A549 (cell line): ENCODE results near the gene CDH2. TPM values are rescaled to one million over a fixed set of nuclear protein-coding genes. Genes with fewer than 3 reads are reported as not detected.
A peak's percentile ranks its signal among the peaks of the same experiment; 100 is the strongest.

Source experiments
- ATAC-seq, 2 experiments: fragments of 200-7000 bp in 1 of 2; fragments of >200 bp in 1 of 2; cut with Nextera tagmentation in 1 of 2; cut with Tn5 transposase in 1 of 2; 3 replicates each; pipeline versions ENCODE4 v1.8.0 to v1.9.1; 2018 to 2020; ENCODE audit warnings: mild to moderate bottlenecking in 1 of 2, moderate library complexity in 1 of 2
- CTCF ChIA-PET: fragments of 300-600 bp; sonication (Branson Sonifier 250); formaldehyde crosslinking; extraction: SDS; loops from one replicate; lab custom pipeline; 2021; ENCODE audit warnings: antibody characterized with exemption, inconsistent platforms; lab: Yijun Ruan, JAX
- POLR2A ChIA-PET: fragments of 350-600 bp; formaldehyde crosslinking; extraction: SDS; loops from one replicate; lab custom pipeline; 2021; ENCODE audit warnings: antibody characterized with exemption, inconsistent platforms; lab: Yijun Ruan, JAX
- DNase-seq, 2 experiments: peaks; one replicate each; pipeline versions ENCODE4 v3.0.0 to v3.0.0-alpha.2; 2011 to 2016; ENCODE audit warnings: low read depth in 1 of 2, low spot score in 1 of 2
- FAIRE-seq: peaks from 2 replicates; lab custom pipeline; 2011; peaks lifted over from hg19 to GRCh38; lab: Jason Lieb, UNC
- H3K27ac ChIP-seq, 2 experiments: fragments of >200 bp; sonication (Bioruptor Twin); formaldehyde crosslinking; 3 replicates each; pipeline ENCODE4 v1.5.1; 2016 to 2017
- H3K4me1 ChIP-seq: fragments of >200 bp; sonication (Bioruptor Twin); formaldehyde crosslinking; 3 replicates; pipeline ENCODE4 v1.6.1; 2016
- H3K4me2 ChIP-seq: fragments of >200 bp; sonication (Bioruptor Twin); formaldehyde crosslinking; 3 replicates; pipeline ENCODE4 v1.6.1; 2016
- H3K4me3 ChIP-seq: fragments of >200 bp; sonication (Bioruptor Twin); formaldehyde crosslinking; 3 replicates; pipeline ENCODE4 v1.5.1; 2016
- H3K9me3 ChIP-seq: fragments of >200 bp; sonication (Bioruptor Twin); formaldehyde crosslinking; 3 replicates; pipeline ENCODE4 v1.6.1; 2016
- CHD4 ChIP-seq: fragments of 200-600 bp; sonication (generic); IDR thresholded peaks from 2 replicates; pipeline ENCODE4 v1.6.1; 2016; ENCODE audit warnings: antibody characterized with exemption, mild to moderate bottlenecking, borderline replicate concordance
- EP300 ChIP-seq, 2 experiments: fragments of >200 bp; sonication (Bioruptor Twin); formaldehyde crosslinking; IDR thresholded peaks; 2 replicates in 1 of 2; 3 replicates in 1 of 2; pipeline ENCODE4 v1.6.1; 2016 to 2017
- ESRRA ChIP-seq: fragments of 150-350 bp; IDR thresholded peaks from 2 replicates; pipeline ENCODE4 v1.6.1; 2014; ENCODE audit warnings: mild to moderate bottlenecking, low read length, borderline replicate concordance
- GATA3 ChIP-seq: IDR thresholded peaks from 2 replicates; pipeline ENCODE4 v1.6.1; 2012; ENCODE audit warnings: borderline replicate concordance
- HOXA7 ChIP-seq: fragments of 250-450 bp; sonication (Bioruptor Pico); IDR thresholded peaks from 2 replicates; pipeline ENCODE4 v1.5.0; 2020; ENCODE audit warnings: mild to moderate bottlenecking, moderate library complexity
- HOXB5 ChIP-seq: fragments of 250-450 bp; sonication (Bioruptor Pico); IDR thresholded peaks from 2 replicates; pipeline ENCODE4 v1.5.0; 2020; ENCODE audit warnings: mild to moderate bottlenecking, moderate library complexity
- KDM5A ChIP-seq: fragments of 200-600 bp; sonication (generic); IDR thresholded peaks from 2 replicates; pipeline ENCODE4 v1.6.1; 2016; ENCODE audit warnings: antibody characterized with exemption, mild to moderate bottlenecking
- NFE2L2 ChIP-seq: fragments of 150-350 bp; conservative IDR thresholded peaks from 2 replicates; pipeline ENCODE4 v1.6.1; 2014; ENCODE audit warnings: low read length
- NR3C1 ChIP-seq: fragments of >200 bp; sonication (Bioruptor Twin); formaldehyde crosslinking; IDR thresholded peaks from 3 replicates; pipeline ENCODE4 v1.6.1; 2017
- PHF8 ChIP-seq: fragments of 200-600 bp; sonication (generic); IDR thresholded peaks from 2 replicates; pipeline ENCODE4 v1.6.1; 2016; ENCODE audit warnings: low read depth, mild to moderate bottlenecking, antibody characterized with exemption, moderate library complexity, borderline replicate concordance
- POLR2AphosphoS2 ChIP-seq: conservative IDR thresholded peaks from 2 replicates; pipeline ENCODE4 v1.6.1; 2012; ENCODE audit warnings: low read length, improper control_type of control experiment, inconsistent platforms
- RAD21 ChIP-seq, 2 experiments: fragments of >200 bp in 1 of 2; sonication (Bioruptor Twin) in 1 of 2; formaldehyde crosslinking in 1 of 2; IDR thresholded peaks in 1 of 2; conservative IDR thresholded peaks in 1 of 2; 2 replicates in 1 of 2; 3 replicates in 1 of 2; pipeline ENCODE4 v1.6.1; 2012 to 2018; ENCODE audit warnings: inconsistent platforms in 1 of 2
- RCOR1 ChIP-seq: fragments of 150-350 bp; IDR thresholded peaks from 2 replicates; pipeline ENCODE4 v1.6.1; 2014; ENCODE audit warnings: antibody characterized with exemption, low read length, low read depth
- RFX5 ChIP-seq: fragments of 450-650 bp; IDR thresholded peaks from 2 replicates; pipeline ENCODE4 v1.7.1; 2014; ENCODE audit warnings: antibody characterized with exemption, mild to moderate bottlenecking, moderate library complexity
- RNF2 ChIP-seq: fragments of 200-600 bp; sonication (generic); IDR thresholded peaks from 2 replicates; pipeline ENCODE4 v1.6.1; 2016; ENCODE audit warnings: low read depth, mild to moderate bottlenecking, antibody characterized with exemption, moderate library complexity, borderline replicate concordance
- TP53 ChIP-seq: fragments of 250-450 bp; sonication (Bioruptor Pico); IDR thresholded peaks from 2 replicates; pipeline ENCODE4 v1.5.0; 2021; ENCODE audit warnings: mild to moderate bottlenecking, moderate library complexity
- ZSCAN20 ChIP-seq: fragments of 250-450 bp; sonication (Bioruptor Pico); IDR thresholded peaks from 2 replicates; pipeline ENCODE4 v1.8.0; 2022; ENCODE audit warnings: mild to moderate bottlenecking, moderate library complexity
- WGBS: methylation state at CpG from one replicate; pipeline ENCODE4 v1.1.6; 2017; ENCODE audit errors: missing lambda C conversion rate; 5-methylcytosine and 5-hydroxymethylcytosine counted together
- polyA plus RNA-seq, 4 experiments: library from polyadenylated mRNA; depleted of rRNA in 3 of 4; stranded (reverse); fragments of >200 nt; fragmentation: RNase III in 1 of 4; extraction: RNeasy Plus Mini Kit Qiagen cat#74134 plus additional on column Dnase treatment in 1 of 4; gene quantifications; 2 replicates in 3 of 4; 3 replicates in 1 of 4; pipeline ENCODE4 v1.2.3, GENCODE V29; 2011 to 2017
- TF ChIP-seq, protein P1 (sequence below): IDR thresholded peaks from 2 replicates; pipeline ENCODE4 v1.6.1; 2012
- TF ChIP-seq, protein P2 (sequence below): fragments of 250-450 bp; sonication (Bioruptor Pico); IDR thresholded peaks from 2 replicates; pipeline ENCODE4 v1.5.0; 2021; ENCODE audit warnings: mild to moderate bottlenecking, moderate library complexity, borderline replicate concordance
- TF ChIP-seq, protein P3 (sequence below): fragments of 450-650 bp; IDR thresholded peaks from 2 replicates; pipeline ENCODE4 v1.6.1; 2014; ENCODE audit warnings: antibody characterized with exemption

The CDH2 gene
- polyA plus RNA-seq, 2 of the 4 experiments (the other 2 are of a cell fraction), result 54.0 to 71.9 TPM

GRCh38 chr18:28099237-28099636 is 77.7 kb downstream of the CDH2 start:
- FAIRE-seq, result no peak

DNA sequence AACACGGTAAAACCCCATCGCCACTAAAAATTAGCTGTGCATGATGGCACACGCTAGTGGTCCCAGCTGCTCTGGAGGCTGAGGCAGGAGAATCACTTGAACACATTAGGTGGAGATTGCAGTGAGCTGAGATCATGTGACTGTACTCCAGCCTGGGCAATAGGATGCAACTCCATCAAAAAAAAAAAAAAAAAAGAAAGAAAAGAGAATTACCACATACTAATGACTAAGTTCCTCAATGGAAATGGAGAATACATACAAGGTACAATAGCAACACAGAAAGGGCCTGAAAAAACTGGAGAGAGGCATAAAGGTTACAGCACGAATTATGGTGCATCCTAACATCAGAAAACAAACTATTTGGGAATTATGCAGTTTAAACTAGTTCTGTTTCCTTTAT is 81.3 kb downstream of the CDH2 start:
- ATAC-seq (no peak), FAIRE-seq (no peak), DNase-seq (no peak)
- Histone ChIP-seq H3K4me2 (no peak overlapping the region), H3K4me1 (peaks cover 52% of the 10 kb centered on the region), H3K4me3 (no peak overlapping the region), H3K27ac (peak overlapping the region in 1 of 2 experiments; percentile 68; a peak in 3 of 6 replicates), H3K9me3 (no peaks in the 10 kb centered on the region)
- ChIA-PET CTCF (interaction anchor here (1.2 kb wide), 1 partner anchor 20 kb away, joined by 4 read pairs; no protein-coding TSS in a partner anchor), POLR2A (no interaction called here)
- WGBS, result 90% methylated on average over 4 of the region's 4 CpGs
- TF ChIP-seq RNF2 (no peak), NR3C1 (no peak), RCOR1 (no peak), TP53 (CRISPR knock-in tag) (no peak), HOXB5 (CRISPR knock-in tag) (no peak), KDM5A (no peak), HOXA7 (CRISPR knock-in tag) (no peak)

More at GRCh38 chr18:28099237-28099636, 77.7 kb downstream of the CDH2 start:
- TF ChIP-seq, protein P1, sequence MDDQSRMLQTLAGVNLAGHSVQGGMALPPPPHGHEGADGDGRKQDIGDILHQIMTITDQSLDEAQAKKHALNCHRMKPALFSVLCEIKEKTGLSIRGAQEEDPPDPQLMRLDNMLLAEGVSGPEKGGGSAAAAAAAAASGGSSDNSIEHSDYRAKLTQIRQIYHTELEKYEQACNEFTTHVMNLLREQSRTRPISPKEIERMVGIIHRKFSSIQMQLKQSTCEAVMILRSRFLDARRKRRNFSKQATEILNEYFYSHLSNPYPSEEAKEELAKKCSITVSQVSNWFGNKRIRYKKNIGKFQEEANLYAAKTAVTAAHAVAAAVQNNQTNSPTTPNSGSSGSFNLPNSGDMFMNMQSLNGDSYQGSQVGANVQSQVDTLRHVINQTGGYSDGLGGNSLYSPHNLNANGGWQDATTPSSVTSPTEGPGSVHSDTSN, result no peak
- no peak for TF ChIP-seq PHF8
- no peak for TF ChIP-seq CHD4
- TF ChIP-seq, protein P2, sequence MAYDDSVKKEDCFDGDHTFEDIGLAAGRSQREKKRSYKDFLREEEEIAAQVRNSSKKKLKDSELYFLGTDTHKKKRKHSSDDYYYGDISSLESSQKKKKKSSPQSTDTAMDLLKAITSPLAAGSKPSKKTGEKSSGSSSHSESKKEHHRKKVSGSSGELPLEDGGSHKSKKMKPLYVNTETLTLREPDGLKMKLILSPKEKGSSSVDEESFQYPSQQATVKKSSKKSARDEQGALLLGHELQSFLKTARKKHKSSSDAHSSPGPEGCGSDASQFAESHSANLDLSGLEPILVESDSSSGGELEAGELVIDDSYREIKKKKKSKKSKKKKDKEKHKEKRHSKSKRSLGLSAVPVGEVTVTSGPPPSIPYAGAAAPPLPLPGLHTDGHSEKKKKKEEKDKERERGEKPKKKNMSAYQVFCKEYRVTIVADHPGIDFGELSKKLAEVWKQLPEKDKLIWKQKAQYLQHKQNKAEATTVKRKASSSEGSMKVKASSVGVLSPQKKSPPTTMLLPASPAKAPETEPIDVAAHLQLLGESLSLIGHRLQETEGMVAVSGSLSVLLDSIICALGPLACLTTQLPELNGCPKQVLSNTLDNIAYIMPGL (CRISPR knock-in tag), result no peak
- TF ChIP-seq HOXB5 (CRISPR knock-in tag), result no peak
- no peak for TF ChIP-seq NFE2L2
- ChIA-PET CTCF (no interaction called here), POLR2A (no interaction called here)
- no peak overlapping the region for H3K4me2 ChIP-seq
- ATAC-seq (no peak), DNase-seq (no peak)
- H3K4me3 ChIP-seq, result no peak overlapping the region
- H3K4me1 ChIP-seq, result peaks cover 21% of the 10 kb centered on the region; the same call in 2 of the 3 replicates
- H3K9me3 ChIP-seq, result no peaks in the 10 kb centered on the region
- no peak overlapping the region for H3K27ac ChIP-seq

- no peak overlapping the region for H3K4me3 ChIP-seq
- no peaks in the 10 kb centered on the region for H3K9me3 ChIP-seq
- ATAC-seq, result peak in 1 of 2 experiments; percentile 63; a peak in 3 of 6 replicates
- TF ChIP-seq ESRRA, result no peak
- TF ChIP-seq EP300 (IDR thresholded peaks at IDR 0.05), result no peak
- TF ChIP-seq RFX5, result no peak
- no peak for TF ChIP-seq NFE2L2
- no peak for TF ChIP-seq POLR2AphosphoS2
- no peak for TF ChIP-seq RAD21 (conservative IDR thresholded peaks at IDR 0.05 in 1 of 2, IDR thresholded peaks at IDR 0.05 in 1 of 2)
- TF ChIP-seq RNF2, result no peak
- no peak for TF ChIP-seq ZSCAN20 (CRISPR knock-in tag)
- TF ChIP-seq, protein P3, sequence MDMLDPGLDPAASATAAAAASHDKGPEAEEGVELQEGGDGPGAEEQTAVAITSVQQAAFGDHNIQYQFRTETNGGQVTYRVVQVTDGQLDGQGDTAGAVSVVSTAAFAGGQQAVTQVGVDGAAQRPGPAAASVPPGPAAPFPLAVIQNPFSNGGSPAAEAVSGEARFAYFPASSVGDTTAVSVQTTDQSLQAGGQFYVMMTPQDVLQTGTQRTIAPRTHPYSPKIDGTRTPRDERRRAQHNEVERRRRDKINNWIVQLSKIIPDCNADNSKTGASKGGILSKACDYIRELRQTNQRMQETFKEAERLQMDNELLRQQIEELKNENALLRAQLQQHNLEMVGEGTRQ, result no peak
- TF ChIP-seq GATA3, result no peak
- DNase-seq, result peak in 1 of 2 experiments; percentile 31
- ChIA-PET POLR2A (no interaction called here), CTCF (interaction anchor here (1.2 kb wide), 1 partner anchor 19 kb away, joined by 4 read pairs; no protein-coding TSS in a partner anchor)
- peaks cover 58% of the 10 kb centered on the region for H3K4me1 ChIP-seq
- H3K4me2 ChIP-seq, result peak overlapping the region; percentile 33; the same call in 1 of the 3 replicates
- peak overlapping the region in 1 of 2 experiments; percentile 68; a peak in 3 of 6 replicates for H3K27ac ChIP-seq
- FAIRE-seq, result no peak
- WGBS, result 13% methylated on average over 3 of the region's 3 CpGs
Observed at GRCh38 chr18:28095041-28095440, 81.9 kb downstream of the CDH2 start.
